Subcutaneous adipose tissue (tissue), 4 donors: ENCODE data around the gene HSD3B7. TPM values are rescaled to one million over a fixed set of nuclear protein-coding genes. Genes with fewer than 3 reads are reported as not detected.

Experiments used
- total RNA-seq, 4 donors: library from RNA; depleted of rRNA; stranded (reverse); fragments of >200 nt; gene quantifications; one replicate each; pipeline ENCODE4 v1.1.0, GENCODE V29; 2016
- TF ChIP-seq, protein P1 (sequence below): fragments of 450-650 bp; IDR thresholded peaks from one replicate; pipeline ENCODE4 v1.5.1; 2016; ENCODE audit warnings: low read depth, mild to moderate bottlenecking, control low read depth, antibody characterized with exemption, moderate library complexity

The HSD3B7 gene
- total RNA-seq, 4 donors from 2014 or later, result 18.3 to 73.8 (median 30.0) TPM

DNA sequence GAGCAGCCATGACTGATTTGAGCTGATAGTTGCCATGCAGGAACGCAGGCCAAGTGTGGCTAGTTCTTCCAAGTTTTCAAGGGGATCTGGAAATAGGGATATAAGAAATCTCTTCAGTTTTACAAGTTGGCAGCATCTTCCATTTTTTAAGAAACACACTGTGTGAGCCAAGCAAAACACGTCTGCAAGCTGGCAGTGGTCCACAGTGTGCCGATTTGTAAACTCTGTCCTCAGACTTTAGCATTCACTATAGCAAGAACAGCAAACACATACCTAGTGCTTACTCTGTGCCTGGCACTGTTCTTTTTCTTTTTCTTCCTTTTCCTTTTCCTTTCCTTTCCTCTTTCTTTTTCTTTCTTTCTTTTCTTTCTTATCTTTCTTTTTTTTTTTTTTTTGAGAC, 33.3 kb upstream of the HSD3B7 start:
- TF ChIP-seq, protein P1, sequence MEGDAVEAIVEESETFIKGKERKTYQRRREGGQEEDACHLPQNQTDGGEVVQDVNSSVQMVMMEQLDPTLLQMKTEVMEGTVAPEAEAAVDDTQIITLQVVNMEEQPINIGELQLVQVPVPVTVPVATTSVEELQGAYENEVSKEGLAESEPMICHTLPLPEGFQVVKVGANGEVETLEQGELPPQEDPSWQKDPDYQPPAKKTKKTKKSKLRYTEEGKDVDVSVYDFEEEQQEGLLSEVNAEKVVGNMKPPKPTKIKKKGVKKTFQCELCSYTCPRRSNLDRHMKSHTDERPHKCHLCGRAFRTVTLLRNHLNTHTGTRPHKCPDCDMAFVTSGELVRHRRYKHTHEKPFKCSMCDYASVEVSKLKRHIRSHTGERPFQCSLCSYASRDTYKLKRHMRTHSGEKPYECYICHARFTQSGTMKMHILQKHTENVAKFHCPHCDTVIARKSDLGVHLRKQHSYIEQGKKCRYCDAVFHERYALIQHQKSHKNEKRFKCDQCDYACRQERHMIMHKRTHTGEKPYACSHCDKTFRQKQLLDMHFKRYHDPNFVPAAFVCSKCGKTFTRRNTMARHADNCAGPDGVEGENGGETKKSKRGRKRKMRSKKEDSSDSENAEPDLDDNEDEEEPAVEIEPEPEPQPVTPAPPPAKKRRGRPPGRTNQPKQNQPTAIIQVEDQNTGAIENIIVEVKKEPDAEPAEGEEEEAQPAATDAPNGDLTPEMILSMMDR, result no peak

- TF ChIP-seq, protein P1, result no peak
Measured at GRCh38 chr16:30953111-30953510, 31.9 kb upstream of the HSD3B7 start.

- TF ChIP-seq, protein P1, result no peak
Measured at GRCh38 chr16:30953511-30954124, 31.4 kb upstream of the HSD3B7 start.

- TF ChIP-seq, protein P1, result no peak
Measured at GRCh38 chr16:30954993-30955392, 30.0 kb upstream of the HSD3B7 start.

- TF ChIP-seq, protein P1, result no peak
Measured at GRCh38 chr16:30956601-30957455, 28.2 kb upstream of the HSD3B7 start.

DNA sequence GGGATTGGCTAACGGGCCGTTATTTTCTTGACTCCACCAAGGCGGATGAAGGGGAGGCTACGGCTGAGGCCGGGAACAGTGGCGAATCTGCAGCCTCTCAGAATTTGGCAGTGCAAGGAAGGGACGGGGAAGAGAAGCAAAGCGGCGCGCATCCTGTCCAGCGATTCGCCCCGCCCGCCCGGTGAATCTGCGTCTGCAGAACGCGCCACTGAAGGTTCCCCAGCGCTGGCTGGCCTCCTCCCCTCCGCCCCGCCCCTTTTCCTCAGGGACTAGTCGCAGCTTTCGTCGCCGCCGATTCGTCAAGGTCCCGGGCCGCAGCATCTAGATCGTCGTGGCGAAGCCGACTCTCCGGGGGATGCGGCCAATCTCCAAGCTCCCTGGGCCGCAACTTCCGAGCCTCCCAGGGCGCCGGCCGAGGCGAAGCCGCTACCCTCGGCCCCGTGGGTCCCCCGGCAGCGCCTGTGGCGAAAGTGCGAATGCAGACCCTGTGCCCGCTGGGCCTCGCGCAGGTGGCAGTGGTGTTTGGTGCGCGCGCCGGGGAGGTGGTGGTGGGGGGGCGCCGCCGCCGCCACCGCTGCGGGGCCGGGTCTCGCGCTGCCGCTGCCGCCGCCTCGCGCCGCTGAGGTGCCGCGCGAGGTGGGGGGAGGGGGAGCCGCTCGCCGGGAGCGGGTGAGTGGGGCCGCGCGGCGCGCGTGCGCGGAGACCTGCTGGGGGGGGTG, 27.4 kb upstream of the HSD3B7 start, which contains the start of gene SETD1A:
TSS of gene SETD1A (plus strand) at position 299 of the 719 bp plus-strand sequence. CDS start 978 bp downstream, outside the sequence.
- TF ChIP-seq, protein P1, result no peak
